HL-60/S4 treated with phorbol 12-myristate 13-acetate at 8.2 ng/mL for 4 days and 3 days (cell line): ENCODE data around the gene GALNS.

Source experiments
- in situ Hi-C: fragments of 300-500 bp; cut with MboI; formaldehyde crosslinking; loops from 2 replicates; pipeline ENCODE4 v1.15.0; 2022; ENCODE audit warnings: low sequenced_read_pairs

The GALNS gene

DNA sequence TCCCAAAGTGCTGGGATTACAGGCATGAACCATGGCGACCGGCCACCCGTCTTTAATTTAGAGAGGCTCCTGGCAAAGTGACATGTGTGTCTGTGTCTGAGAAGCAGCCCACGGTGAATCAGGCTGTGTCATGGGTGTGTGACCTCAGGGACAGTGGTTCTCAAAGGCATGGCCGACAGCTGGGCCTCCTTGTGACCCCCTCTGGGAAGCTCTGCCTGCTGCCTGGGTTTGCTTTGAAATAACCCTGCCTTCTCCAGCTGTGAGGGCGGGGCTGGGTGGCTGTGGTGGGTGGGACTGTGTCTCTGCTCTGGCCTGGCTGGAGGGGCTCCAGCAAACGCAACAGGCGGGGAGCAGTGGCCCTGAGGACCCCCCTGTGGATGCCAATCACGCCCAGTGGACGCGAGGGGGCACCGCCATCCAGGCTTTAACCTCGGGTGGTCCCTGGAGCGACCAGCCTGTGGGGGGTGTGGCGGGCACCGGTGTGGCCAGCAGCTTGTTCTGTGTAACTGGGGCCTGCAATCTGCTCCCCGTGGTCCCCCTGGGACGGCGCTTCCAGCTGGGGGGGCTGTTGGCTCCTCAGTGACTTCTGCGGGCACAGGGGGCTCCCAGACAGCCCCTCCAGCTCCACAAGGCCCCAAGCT, 36.2 kb downstream of the GALNS start:
- in situ Hi-C loops, result no loop called here

DNA sequence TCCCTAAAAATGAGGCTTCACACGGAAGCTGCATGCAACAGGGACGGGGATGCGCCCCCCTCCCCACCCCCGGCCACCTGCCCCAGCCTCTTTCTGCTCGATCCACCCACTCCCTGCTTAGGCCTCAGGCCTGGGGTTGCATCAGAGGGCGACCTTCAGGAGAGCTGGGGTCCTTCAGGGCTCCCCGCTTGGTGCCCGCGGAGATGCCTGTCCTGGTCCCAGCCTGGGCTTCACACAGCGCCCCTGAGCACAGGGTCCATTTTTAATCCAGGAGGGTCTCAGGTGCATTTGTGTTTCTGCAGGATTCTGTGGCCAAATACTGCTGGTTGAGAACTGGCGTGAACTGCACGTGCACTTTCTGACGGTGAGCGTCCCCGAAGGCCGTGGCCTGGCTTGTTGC, 37.6 kb downstream of the GALNS start:
- in situ Hi-C loops, result no loop called here

DNA sequence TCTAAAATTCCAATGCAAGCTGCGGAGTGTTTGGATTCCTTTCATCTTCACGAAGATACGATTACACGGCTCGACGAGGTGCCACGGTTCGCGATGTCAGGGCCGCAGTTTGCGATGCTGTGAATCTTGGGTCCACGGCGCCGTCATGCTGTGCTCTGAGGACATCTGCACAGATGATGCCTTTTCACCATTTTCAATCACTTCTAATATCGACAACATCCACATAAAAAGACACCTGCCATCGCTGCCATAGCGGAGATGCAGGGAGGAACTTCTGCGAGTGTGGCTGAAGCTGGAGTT, 38.2 kb downstream of the GALNS start:
- in situ Hi-C loops, result no loop called here

DNA sequence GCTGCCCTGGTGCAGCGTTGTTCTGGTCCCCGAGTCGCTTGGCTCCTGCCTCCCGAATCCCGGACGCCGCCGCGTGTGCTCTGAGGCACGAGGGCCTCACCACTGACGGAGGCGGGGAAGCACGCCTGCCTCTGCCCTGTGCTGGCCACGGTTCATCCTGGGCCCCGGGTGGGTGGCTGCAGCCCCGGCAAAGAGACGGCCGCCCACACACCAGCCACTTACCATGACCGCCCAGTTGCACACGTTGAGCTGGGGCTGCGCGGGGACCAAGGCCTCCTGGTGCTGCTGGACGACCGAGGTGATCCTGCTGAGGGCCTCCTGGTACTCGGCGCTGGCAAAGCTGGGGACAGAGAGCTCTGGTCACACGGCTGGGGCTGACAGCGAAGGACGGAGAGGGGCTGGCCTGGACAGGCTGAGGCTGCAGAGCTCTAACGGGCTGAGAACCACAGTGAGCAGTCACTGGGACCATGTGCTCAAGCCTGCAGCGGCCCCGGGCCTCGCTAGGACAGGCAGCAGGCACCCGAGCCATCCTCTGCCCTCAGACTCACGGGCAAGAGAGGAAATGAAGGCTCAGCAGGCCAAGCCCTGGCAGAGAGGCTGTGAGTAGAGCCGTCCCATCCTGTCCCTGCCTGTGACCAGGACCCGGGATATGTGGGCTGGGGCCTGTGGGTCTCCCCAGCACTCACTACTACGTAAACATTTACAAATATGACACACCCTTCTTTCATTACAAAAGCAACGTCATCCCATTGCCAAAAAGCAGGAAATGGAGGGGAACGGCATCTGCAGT, 38.8 kb downstream of the GALNS start:
- in situ Hi-C loops, result no loop called here

DNA sequence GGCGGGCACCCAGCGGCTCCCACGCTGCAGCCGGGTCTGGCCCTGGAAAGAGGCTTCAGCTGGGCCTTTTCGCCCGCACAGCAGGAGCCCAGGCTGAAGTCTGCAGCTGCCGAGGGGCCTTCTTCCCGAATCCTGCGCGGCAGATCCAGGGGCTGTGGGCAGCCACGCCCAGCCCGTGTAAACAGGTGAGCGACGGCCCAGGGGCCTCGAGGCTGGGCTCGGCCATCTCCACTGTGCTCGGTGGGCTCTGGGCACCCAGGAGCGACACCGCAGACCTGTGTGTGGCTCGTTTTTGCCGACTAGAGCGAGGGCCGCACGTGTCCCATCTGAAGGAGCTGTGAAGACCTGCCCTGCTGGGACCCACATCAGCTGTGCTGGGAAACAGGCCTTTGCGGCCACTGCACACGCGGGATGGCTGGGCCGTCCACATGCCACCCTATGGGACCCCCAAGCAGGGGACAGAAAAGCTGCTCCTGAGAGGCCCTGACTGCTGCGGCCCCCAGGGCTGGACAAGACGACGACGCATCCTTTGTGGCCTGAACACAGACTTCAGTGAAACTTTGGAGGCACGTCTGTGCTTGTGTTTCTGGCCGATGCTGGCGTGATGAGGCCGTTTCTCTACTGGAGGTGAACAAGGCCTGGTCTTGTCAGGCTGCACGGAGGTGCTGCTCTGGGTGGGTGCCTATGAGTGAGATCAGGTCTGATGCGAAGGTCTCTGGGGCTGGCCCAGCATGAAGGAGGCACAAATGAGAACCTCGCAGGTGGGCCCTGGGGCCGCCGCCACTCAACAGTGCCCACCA, 39.8 kb downstream of the GALNS start:
- in situ Hi-C loops, result no loop called here

DNA sequence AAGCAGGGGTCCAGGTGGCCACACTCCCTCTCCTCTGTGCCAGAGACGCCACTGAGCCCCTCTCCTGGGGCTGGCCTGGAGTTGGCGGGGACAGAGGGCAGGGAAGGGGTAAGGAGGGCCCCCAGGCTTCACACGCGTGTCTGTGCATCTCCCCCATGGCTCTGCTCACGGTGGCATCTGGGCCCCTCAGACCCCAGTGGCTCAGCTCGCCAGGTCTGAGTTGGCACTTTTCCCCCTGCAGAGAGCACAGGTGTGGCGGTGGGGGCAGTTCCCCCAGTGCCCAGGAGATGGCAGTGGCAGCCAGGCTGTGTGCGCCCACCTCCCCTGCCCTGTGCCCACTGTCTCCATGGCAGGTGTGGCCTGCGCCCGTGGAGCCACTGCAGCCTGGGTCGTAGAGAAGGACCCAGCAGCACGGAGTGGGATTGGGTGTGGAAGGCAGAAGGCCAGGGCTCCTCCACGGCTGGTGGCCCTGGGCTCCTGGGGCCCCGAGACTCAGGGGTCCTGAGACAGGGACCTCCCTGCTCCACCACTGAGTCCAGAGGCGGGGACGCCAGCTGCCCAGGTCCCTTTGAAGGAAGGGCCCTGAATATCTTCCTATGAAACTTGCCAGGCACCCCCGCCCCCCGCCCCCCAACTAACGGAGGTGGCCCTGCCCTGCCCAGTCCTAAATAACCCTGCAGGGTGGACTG, 40.7 kb downstream of the GALNS start:
- in situ Hi-C loops, result no loop called here

DNA sequence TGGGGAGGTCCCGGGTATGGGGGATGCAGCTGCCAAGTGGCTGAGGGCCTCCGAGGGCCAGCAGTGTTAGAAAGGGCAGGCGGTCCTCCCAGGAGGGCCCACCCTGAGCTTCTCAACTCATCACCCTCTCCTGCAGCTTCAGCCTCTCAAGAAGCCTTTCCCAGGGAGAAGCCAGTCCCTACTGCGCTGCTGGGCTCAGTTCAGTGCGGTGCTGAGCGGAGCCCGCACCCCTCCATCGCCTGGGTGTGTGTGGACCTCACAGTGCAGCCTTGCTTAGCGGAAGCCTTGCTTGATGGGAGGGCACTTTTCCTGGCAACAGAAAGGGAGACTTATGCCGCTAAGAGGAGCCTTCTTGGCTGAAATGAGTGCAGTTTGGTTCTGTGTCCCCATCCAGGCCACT, 41.5 kb downstream of the GALNS start:
- in situ Hi-C loops, result no loop called here

DNA sequence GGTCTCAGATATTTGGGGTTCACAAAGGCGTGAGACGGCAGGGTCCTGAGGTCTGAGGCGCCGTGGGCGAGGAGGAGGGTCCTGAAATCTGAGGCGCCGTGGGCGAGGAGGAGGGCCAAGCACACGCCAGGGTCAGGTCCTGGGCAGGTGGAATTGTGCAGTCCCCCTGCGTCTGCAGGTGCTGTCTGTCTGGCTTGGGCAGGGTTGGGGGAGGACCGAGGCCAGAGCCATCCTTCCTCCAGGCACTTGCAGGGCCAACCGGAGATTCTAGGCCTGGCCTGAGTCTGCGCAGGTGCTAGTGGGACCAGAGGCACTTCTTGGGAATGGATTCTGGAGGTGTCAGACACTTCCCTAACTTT, 42.6 kb downstream of the GALNS start:
- in situ Hi-C loops, result no loop called here

DNA sequence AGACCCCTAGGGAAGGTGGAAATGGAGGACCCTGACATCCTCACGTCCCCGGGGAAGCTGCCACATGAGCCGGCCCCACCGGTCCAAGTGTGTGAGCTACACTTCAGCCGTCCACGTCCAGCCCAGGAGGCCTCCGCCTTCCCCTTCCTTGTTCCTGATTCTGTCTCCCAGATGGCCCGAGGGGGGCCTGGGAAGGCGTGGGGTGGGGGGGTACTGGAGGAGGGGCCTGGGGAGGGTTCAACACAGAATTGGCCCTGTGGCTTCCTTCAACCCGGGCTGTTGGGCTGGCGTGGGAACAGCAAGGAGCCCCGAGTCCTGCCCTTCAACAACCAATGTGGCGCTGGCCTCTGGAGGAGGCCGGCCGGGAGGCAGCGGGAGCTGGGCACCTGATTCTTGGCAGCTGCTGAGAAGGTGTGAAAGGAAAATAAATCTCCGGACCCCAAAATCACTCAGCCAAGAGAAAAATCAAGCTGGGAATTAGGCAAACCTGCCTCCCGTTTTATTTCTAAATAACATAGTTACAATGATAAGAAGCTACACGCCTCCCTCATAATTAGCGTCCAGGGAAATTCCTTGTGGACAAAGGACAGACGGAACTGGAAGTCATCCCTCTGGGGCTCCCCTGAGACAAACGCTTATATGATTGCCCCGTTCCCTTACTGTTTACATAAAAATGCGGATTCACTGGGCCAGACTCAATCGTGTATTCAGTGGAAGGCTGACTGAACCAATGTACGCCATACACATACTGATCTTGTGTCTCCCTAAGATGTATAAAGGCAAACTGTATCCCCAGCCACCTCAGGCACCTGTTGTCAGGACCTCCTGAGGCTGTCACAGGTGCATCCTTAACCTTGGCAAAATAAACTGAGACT, 43.2 kb downstream of the GALNS start:
- in situ Hi-C loops, result no loop called here

DNA sequence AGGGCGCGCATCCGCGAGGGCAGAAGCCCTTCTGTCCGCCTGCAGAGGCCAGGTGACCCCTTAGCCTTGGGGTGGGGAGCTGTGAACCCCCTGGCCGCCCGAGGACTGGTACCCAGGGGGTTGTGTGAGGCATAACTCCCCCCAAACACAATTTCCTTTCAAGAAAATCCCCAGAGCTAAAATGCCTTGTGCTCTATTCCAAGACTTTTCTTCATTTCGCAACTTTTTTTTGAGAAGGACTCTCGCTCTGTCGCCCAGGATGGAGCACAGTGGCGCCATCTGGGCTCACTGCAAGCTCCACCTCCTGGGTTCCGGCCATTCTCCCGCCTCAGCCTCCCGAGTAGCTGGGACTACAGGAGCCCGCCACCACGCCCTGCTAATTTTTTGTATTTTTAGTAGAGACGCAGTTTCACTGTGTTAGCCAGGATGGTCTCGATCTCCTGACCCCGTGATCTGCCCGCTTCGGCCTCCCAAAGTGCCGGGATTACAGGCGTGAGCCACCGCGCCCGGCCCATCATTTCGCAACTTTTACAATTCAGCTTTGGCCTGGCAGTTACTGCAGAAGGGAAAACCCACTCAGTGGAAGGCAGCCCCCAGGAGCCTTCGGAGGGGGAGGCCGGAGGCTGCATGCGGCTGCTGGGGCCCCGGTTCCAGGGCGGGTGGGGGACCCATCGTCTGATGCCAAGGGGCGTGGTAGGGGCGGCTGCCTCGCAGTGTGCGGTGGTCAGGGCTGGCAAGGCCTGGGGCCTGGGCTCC, 44.1 kb downstream of the GALNS start:
- in situ Hi-C loops, result no loop called here

DNA sequence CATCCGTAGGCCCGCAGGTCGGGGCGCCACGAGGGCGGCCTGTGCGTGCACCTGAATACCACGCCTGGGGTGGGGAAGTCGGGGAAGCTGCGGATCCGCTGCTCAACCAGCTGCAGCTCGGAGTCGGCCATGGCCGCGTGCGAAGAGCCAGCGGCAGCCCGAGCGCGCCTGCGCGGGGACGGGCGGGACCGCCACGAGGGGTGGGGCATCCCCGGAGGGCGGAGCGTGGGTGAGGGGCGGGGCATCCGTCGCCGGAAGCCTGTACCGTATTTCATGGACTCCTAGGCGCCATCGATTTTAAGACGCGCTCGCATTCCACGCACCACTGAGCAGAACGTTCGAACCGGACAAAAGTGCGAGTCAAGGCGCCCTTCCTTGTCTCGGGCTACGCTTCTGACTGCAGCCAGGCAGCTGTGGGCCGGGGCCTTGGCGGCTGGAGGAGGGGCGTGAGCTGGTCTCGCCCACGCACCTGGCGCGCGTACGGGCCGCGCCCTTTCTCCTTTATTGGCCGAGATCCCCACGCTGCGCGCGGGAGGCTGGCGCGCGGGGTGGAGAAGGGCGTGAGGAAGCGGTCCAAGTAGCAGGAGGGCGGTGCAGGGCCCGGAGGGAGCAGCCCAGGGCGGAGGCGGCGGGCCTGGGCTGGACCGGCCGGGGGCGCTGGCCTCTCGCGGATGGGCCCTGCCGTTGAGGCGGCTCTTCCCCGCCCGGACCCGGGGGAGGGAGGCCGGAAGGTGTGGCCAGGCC, 44.8 kb downstream of the GALNS start, which contains the start of gene APRT:
TSS of gene APRT (minus strand) at position 160 of the 744 bp plus-strand sequence. CDS start at position 131, 29 bp downstream.
- in situ Hi-C loops, result no loop called here

DNA sequence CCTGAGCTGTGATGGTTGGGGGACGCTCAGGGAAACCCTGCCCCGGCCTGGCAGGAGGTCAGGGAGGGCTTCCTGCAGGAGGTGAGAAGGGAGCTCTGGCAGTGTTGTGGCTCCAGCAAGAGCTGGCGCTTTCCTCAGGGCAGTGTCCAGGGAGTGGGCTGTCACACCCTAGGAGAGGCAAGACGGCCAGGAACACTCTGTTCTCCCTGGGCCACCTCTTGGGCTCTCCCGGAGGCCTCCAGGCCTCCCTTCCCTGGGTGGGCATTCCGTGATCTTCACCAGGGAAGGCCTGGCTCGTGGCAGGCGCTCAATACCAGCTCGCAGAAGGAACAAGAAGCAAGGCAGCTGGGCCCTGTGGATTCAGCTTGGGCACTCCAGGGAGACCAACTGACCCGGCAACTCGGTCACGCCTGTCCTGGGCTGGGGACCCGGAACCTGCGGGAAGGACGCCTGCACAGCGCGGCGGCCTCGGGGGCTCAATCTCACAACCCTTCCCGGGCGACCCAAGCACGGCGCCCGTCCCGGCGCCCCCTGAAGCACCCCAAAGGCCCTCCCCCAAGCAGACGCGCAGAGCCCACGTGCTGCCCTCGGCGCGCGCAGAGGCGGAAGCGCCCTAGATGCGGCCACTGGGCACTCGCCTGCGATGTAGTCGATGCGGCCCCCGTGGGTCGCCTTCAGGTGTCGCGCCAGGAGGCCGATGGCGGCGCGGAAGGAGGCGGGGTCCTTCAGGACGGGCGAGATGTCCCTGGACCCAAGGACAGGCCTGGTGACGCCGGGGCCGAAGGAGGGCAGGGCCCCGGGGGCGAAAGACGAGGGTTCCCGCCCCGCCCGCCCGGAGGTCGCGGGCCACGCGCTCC, 45.6 kb downstream of the GALNS start:
- in situ Hi-C loops, result no loop called here

DNA sequence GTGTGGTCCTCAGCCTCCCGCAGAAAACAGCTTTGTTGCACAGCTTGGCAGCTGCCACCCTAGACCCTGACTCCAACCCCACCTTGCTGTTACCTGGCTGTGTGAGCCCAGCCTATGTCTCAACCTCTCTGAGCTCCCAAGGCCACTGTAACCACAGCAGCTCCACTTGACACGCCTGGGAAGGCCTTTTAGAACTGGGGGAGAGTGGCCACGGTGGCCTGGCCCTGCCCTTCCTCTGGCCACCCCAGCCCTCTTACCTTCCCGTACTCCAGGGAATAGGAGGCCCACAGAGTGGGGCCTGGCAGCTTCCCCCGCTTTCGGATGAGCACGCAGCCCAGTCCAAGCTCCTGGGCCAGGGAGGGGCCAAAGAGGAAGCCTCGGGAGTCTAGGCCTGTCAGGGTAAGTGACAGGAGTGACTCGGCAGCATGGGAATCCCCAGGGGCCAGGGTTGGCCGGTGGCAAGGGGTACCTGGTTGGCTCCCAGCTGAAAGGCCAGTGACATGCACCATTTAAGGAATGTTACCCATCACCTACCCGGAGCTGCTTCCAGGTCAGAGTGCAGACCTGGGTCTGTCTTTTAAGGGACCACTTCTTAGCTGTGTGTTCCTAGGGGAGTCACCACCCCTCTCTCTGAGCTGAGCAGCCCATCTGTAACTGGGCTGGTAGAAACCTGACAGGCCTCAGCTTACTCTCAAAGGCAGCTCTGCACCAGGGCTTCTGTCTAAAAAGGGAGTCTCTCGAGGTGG, 46.4 kb downstream of the GALNS start:
- in situ Hi-C loops, result no loop called here

DNA sequence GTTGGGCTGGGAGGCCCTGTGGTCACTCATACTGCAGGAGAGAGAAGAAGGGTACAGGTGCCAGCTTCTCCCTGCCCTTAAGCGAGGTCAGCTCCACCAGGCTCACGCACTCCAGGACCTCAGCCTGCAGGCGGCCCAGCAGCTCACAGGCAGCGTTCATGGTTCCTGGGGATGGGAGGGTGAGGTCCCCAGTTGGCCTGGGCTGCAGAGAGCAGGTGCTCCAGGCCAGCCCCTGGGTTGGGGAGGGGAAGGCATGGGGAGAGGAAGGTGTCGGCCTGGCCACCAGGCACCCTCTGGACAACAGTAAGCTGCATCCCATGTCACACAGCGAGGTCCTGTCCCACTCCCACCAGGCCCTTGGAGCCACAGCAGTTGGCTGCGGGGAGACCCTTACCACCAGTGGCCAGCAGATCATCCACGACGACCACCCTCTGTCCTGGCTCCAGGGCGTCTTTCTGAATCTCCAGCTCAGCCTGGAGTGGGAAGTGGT, 47.0 kb downstream of the GALNS start:
- in situ Hi-C loops, result no loop called here

DNA sequence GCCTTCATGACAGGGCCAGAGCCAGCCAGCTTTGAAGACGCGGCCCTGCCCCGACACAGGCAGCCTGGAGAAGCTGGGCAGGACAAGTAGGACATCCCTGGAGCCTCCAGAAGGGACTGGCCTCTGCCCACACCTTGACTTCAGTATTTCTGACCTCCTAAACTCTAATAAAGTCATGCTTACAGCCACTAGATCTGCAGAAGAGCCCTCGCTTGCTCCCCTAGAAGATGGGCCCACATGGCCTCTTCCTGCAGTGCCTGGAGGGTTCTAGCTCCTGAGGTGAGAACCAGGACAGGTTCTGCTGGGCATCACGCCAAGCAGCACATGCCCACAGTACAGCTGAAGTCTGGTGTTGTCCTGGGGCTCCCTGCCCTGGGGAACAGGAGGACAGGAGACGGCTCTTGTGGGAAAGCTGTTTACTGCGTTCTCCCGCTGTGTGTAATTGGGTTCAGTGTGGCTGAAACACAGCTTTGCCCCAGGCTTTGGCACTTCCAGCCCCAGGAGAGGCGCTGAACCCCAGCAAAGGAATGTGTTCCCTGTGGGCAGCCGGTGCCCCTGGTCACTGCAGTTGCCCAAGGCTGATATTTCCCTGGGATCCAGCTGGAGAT, 47.6 kb downstream of the GALNS start:
- in situ Hi-C loops, result no loop called here

DNA sequence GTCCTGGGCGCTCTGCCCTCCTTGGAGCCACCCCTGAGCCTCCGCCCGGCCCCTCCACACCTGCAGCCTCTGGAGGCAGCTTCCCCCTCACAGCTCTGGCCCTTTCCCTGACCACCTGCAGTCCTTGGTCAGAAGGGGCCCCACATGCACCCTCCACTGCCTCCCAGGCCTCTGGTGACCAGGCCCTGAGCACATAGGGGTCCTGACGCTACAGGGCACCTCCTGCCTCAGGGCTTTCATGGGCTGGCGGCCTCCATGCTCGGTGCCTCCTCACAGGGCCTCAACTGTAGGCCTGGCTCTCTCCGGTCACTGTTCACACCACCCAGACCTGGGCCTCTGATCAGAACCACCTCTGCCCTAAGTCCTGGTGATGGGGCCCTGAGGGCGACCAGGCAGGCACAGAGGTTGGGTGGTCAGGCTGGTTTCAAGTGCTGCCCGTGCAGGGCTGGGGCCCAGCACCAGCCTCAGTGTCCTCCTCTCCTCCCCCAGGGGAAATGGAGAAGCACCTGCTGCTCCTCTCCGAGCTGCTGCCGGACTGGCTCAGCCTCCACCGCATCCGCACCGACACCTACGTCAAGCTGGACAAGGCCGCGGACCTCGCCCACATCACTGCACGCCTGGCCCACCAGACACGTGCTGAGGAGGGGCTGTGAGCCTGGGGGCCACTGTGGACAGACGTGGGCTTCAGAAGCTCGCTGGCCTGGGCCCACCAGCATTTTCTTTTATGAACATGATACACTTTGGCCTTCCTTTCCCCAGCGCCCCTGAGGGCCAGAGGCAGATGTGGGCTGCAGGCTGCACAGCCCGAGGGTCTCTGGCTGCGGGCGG, 48.9 kb downstream of the GALNS start:
- in situ Hi-C loops, result no loop called here
